Measurements from ENCODE around the gene IGSF5.

DNA sequence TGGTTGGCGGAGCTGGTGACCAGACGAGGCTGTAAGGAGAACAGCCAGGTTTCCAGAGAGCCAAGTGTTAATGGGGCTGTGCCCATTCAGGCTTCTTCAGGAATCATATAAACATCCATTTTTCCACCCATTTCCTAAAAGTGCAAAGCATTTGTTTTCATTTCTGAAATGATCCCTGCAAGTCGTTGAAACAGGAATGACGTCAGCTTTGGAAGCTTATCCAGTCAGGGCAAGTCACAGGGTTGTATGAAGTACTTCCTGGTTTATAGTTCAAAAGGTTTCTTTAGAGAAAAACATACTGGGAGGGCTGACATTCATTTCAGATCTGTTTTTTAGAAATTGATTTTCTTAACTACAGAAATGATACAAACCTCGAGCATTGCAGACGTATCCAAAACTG, 29.2 kb downstream of the IGSF5 start:
- TF ChIP-seq, protein P1, sequence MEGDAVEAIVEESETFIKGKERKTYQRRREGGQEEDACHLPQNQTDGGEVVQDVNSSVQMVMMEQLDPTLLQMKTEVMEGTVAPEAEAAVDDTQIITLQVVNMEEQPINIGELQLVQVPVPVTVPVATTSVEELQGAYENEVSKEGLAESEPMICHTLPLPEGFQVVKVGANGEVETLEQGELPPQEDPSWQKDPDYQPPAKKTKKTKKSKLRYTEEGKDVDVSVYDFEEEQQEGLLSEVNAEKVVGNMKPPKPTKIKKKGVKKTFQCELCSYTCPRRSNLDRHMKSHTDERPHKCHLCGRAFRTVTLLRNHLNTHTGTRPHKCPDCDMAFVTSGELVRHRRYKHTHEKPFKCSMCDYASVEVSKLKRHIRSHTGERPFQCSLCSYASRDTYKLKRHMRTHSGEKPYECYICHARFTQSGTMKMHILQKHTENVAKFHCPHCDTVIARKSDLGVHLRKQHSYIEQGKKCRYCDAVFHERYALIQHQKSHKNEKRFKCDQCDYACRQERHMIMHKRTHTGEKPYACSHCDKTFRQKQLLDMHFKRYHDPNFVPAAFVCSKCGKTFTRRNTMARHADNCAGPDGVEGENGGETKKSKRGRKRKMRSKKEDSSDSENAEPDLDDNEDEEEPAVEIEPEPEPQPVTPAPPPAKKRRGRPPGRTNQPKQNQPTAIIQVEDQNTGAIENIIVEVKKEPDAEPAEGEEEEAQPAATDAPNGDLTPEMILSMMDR (IDR thresholded peaks at IDR 0.05): no peak
- no peak for TF ChIP-seq EZH2 (IDR thresholded peaks at IDR 0.05; ENCODE audit: borderline replicate concordance, insufficient read depth, low read depth, low read length, poor library complexity, severe bottlenecking)
